Tibial nerve (tissue), 4 donors: ENCODE measurements around the gene MYCN. TPM values are rescaled to one million over a fixed set of nuclear protein-coding genes. Genes with fewer than 3 reads are reported as not detected.
"Not testable (repeated sequence)": the region's sequence is repeated elsewhere in the genome, so short reads cannot be mapped to it uniquely, and the experiment has no call there.

Experiments used
- DNase-seq, 2 donors: peaks; one replicate each; pipeline ENCODE4 v3.0.0-alpha.2; 2019; ENCODE audit warnings: low spot score in 2 of 2
- H3K27ac ChIP-seq, 4 donors: fragments of 200-600 bp; sonication (generic) in 3 of 4; one replicate each; pipeline ENCODE4 v1.5.1; 2017 to 2019; ENCODE audit warnings: mild to moderate bottlenecking in 1 of 4
- H3K27me3 ChIP-seq, 2 donors: fragments of 200-600 bp; sonication (generic) in 1 of 2; one replicate each; pipeline versions ENCODE4 v1.5.1 to v1.6.0; 2017 to 2019
- H3K36me3 ChIP-seq, 3 donors: fragments of 200-600 bp; sonication (generic); one replicate each; pipeline ENCODE4 v1.5.1; 2018 to 2019
- H3K4me1 ChIP-seq, 4 donors: fragments of 200-600 bp; sonication (generic) in 3 of 4; one replicate each; pipeline ENCODE4 v1.5.1; 2017 to 2019
- H3K4me3 ChIP-seq, 4 donors: fragments of 200-600 bp; sonication (generic) in 3 of 4; one replicate each; pipeline ENCODE4 v1.5.1; 2017 to 2019; ENCODE audit warnings: mild to moderate bottlenecking in 1 of 4, moderate library complexity in 1 of 4
- H3K9me3 ChIP-seq, 4 donors: fragments of 200-600 bp; sonication (generic) in 3 of 4; one replicate each; pipeline ENCODE4 v1.5.1; 2017 to 2019
- EP300 ChIP-seq, 2 donors: sonication (generic); formaldehyde crosslinking; IDR thresholded peaks; one replicate each; pipeline ENCODE4 v1.6.1; 2017; ENCODE audit warnings: antibody characterized with exemption in 2 of 2, mild to moderate bottlenecking in 1 of 2
- POLR2A ChIP-seq, 2 donors: fragments of 450-650 bp; IDR thresholded peaks; one replicate each; pipeline ENCODE4 v1.6.1; 2017; ENCODE audit warnings: antibody characterized with exemption in 2 of 2, mild to moderate bottlenecking in 2 of 2, moderate library complexity in 2 of 2
- WGBS, 2 donors: methylation state at CpG; one replicate each; pipeline ENCODE4 v1.1.5; 2018; 5-methylcytosine and 5-hydroxymethylcytosine counted together
- total RNA-seq, 4 donors: library from RNA; depleted of rRNA; stranded (reverse); fragments of >200 nt; gene quantifications; one replicate each; pipeline ENCODE4 v1.1.0, GENCODE V29; 2016
- TF ChIP-seq, protein P1 (sequence below), 5 experiments: fragments of 200-600 bp in 3 of 5; fragments of 450-650 bp in 2 of 5; sonication (generic) in 3 of 5; IDR thresholded peaks; one replicate each; pipeline ENCODE4 v1.5.1; 2016 to 2019; ENCODE audit warnings: antibody characterized with exemption in 5 of 5, mild to moderate bottlenecking in 3 of 5, moderate library complexity in 2 of 5

MYCN gene
- total RNA-seq, 4 donors from 2014 or later, result 4.1 to 9.9 (median 6.9) TPM

DNA sequence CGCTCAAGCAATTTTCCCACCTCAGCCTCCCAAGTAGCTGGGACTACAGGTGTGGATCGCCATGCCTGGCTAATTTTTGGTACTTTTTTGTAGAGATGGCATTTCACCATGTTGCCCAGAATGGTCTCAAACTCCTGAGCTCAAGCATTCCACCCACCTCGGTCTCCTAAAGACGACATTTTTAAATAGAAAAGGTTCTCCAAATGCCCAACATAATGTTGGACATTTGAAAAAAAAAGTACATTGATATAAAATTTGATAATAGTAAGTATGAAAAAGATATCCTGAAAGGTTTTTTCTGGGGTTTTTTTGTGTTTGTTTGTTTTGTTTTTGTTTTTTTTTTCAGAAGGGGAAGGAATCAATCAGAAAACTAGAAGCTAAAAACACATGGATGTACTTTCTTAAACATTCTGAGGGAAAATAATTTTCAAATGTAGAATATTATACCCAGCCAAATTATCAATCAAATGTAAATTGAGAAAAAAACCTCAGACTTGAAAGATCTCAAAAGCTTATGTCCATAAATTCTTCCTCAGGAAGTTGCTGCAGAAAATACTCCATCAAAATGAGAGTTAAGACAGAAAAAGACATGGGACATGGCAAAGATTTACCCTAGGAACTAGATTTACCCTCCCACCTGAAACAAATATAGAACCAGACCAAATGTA is 42.8 kb upstream of the MYCN start:
- WGBS, 2 donors, result 87 to 96% methylated on average over 4 of the region's 4 CpGs
- Histone ChIP-seq H3K27me3 (no peaks in the 10 kb centered on the region), H3K27ac (no peak overlapping the region), H3K4me3 (no peak overlapping the region), H3K9me3 (peaks cover 0 to 27% (median 0%) of the 10 kb centered on the region in 4 donors), H3K36me3 (no peaks in the 10 kb centered on the region), H3K4me1 (no peaks in the 10 kb centered on the region)
- no peak for DNase-seq
- TF ChIP-seq EP300 (IDR thresholded peaks at IDR 0.05) (no peak), POLR2A (IDR thresholded peaks at IDR 0.05) (no peak)
- TF ChIP-seq, protein P1, sequence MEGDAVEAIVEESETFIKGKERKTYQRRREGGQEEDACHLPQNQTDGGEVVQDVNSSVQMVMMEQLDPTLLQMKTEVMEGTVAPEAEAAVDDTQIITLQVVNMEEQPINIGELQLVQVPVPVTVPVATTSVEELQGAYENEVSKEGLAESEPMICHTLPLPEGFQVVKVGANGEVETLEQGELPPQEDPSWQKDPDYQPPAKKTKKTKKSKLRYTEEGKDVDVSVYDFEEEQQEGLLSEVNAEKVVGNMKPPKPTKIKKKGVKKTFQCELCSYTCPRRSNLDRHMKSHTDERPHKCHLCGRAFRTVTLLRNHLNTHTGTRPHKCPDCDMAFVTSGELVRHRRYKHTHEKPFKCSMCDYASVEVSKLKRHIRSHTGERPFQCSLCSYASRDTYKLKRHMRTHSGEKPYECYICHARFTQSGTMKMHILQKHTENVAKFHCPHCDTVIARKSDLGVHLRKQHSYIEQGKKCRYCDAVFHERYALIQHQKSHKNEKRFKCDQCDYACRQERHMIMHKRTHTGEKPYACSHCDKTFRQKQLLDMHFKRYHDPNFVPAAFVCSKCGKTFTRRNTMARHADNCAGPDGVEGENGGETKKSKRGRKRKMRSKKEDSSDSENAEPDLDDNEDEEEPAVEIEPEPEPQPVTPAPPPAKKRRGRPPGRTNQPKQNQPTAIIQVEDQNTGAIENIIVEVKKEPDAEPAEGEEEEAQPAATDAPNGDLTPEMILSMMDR (IDR thresholded peaks at IDR 0.05), result no peak

DNA sequence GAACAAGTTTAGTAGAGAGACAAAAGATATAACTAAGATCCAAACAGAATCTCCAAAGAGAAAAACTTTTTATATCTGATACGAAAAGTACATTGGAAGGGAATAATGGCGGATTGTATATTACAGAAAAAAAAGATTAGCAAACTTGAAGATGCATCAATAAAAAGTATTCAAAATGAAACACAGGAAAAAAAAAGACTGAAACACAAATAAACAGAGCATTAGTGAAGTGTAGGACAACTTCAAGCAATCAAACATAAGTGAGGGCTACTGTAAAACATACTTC is 41.1 kb upstream of the MYCN start:
- Histone ChIP-seq H3K27me3 (no peaks in the 10 kb centered on the region), H3K36me3 (no peaks in the 10 kb centered on the region), H3K4me1 (no peaks in the 10 kb centered on the region), H3K4me3 (no peak overlapping the region), H3K9me3 (peaks cover 0 to 27% (median 0%) of the 10 kb centered on the region in 4 donors), H3K27ac (no peak overlapping the region)
- 90 to 93% methylated on average over 2 of the region's 2 CpGs for WGBS, 2 donors
- TF ChIP-seq, protein P1 (IDR thresholded peaks at IDR 0.05), result no peak
- TF ChIP-seq EP300 (IDR thresholded peaks at IDR 0.05), result no peak
- no peak for TF ChIP-seq POLR2A (IDR thresholded peaks at IDR 0.05)
- DNase-seq, result no peak

DNA sequence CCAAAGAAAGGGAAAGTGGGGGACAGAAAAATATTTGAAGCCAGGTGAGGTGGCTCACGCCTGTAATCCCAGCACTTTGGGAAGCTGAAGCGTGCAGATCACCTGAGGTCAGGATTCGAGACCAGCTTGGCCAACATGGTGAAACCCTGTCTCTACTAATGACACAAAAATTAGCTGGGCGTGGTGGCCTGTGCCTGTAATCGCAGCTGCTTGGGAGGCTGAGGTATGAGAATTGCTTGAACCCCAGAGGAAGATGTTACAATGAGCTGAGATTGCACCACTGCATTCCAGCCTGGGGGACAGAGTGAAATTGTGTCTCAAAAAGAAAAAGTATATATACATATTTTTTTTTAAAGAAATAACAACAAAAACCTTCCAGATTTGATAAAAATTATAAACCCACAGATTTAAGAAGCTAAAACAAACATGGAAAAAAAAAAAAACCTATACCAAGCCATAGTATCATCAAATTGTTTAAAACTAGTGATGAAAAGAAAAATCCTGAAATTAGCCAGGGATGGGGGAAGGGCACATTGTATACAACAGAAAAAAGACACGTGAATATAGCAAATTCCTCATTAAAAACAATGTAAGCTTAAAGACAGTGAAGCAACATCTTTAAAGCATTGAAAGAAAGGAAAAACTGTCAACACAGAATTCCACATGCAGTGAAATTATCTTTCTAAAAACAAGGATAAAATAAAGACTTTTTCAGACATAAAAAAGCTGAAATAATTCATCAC is 40.4 kb upstream of the MYCN start:
- 85 to 90% methylated on average over 6 of the region's 6 CpGs for WGBS, 2 donors
- Histone ChIP-seq H3K9me3 (peaks cover 0 to 27% (median 0%) of the 10 kb centered on the region in 4 donors), H3K27me3 (no peaks in the 10 kb centered on the region), H3K27ac (no peak overlapping the region), H3K36me3 (no peaks in the 10 kb centered on the region), H3K4me1 (no peaks in the 10 kb centered on the region), H3K4me3 (no peak overlapping the region)
- no peak for DNase-seq
- TF ChIP-seq, protein P1 (IDR thresholded peaks at IDR 0.05), result no peak
- TF ChIP-seq EP300 (IDR thresholded peaks at IDR 0.05) (no peak), POLR2A (IDR thresholded peaks at IDR 0.05) (no peak)

DNA sequence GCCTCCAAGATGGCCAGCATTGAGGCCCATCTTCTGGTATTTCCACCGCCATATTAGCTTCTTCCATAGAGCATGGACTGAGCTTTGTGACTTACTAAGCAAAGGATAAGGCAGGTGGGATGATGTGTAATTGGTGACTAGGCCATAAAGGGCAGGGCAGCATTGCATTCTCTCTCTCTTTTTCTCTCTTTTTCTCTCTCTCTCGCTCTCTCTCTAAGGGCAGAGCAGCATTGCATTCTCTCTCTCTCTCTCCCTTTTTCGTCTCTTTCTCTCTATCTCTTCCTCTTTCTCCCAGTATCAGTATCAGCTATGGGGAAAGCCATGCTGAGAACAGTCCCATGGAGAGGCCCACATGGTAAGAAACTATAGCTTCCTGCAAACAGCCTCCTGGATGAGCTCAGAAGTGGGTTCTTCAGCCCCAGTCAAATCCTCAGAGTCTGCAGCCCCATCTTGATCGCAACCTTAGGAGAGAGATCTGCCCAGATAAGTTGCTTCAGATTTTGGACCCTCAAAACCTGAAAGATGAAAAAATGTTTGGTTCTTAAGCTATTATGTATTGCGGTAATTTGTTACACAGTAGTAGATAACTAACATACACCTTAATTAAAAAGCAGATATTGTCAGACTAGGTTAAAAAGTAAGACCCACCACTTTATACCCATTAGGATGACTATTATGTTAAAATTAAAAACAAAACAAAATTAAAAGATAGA is 39.1 kb upstream of the MYCN start:
- H3K9me3 ChIP-seq, result peaks cover 0 to 27% (median 0%) of the 10 kb centered on the region in 4 donors
- no peaks in the 10 kb centered on the region for H3K4me1 ChIP-seq
- WGBS, 2 donors, result 94 to 95% methylated on average over 5 of the region's 5 CpGs
- DNase-seq, result no peak
- H3K27ac ChIP-seq, result no peak overlapping the region
- no peak overlapping the region for H3K4me3 ChIP-seq
- no peaks in the 10 kb centered on the region for H3K36me3 ChIP-seq
- no peaks in the 10 kb centered on the region for H3K27me3 ChIP-seq
- no peak for TF ChIP-seq EP300 (IDR thresholded peaks at IDR 0.05)
- TF ChIP-seq, protein P1 (IDR thresholded peaks at IDR 0.05), result no peak
- no peak for TF ChIP-seq POLR2A (IDR thresholded peaks at IDR 0.05)

DNA sequence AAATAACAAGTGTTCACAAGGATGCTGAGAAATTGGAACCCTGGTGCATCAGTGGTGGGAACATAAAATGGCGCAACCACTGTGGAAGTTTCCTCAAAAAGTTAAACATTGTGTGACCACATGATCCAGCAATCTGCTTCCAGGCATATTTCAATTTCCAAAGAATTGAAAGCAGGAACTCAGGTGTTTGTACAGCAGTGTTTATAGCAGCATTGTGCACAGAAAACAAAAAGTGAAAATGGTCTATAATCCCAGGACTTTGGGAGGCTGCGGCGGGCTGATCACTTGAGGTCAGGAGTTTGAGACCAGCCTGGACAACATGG is 38.6 kb upstream of the MYCN start:
- 79 to 80% methylated on average over 3 of the region's 3 CpGs for WGBS, 2 donors
- no peaks in the 10 kb centered on the region for H3K27me3 ChIP-seq
- H3K27ac ChIP-seq, result no peak overlapping the region
- TF ChIP-seq POLR2A (IDR thresholded peaks at IDR 0.05) (no peak), EP300 (IDR thresholded peaks at IDR 0.05) (no peak)
- TF ChIP-seq, protein P1 (IDR thresholded peaks at IDR 0.05), result no peak
- no peak overlapping the region for H3K4me3 ChIP-seq
- DNase-seq, result no peak
- H3K36me3 ChIP-seq, result no peaks in the 10 kb centered on the region
- no peaks in the 10 kb centered on the region for H3K4me1 ChIP-seq
- H3K9me3 ChIP-seq, result peaks cover 0 to 24% (median 0%) of the 10 kb centered on the region in 4 donors

DNA sequence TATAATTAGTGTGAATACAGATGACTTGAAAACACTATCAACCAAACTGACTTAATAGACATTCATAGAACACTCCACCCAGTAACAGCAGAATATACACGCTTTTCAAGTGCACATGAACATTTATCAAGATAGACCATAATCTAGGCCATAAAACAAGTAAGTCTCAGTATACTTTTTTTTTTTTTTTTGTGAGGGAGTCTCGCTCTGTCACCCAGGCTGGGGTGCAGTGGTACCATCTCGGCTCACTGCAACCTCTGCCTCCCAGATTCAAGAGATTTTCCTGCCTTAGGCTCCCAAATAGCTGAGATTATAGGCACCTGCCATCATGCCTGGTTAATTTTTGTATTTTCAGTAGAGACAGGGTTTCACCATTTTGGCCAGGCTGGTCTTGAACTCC is 36.4 kb upstream of the MYCN start:
- not testable (repeated sequence) for DNase-seq, H3K36me3 ChIP-seq, H3K27ac ChIP-seq, H3K9me3 ChIP-seq, H3K27me3 ChIP-seq, H3K4me1 ChIP-seq, H3K4me3 ChIP-seq
- WGBS, 2 donors, result 89 to 93% methylated on average over 3 of the region's 3 CpGs
